Measurements from ENCODE around the gene RHBDD2.

RHBDD2 gene

DNA sequence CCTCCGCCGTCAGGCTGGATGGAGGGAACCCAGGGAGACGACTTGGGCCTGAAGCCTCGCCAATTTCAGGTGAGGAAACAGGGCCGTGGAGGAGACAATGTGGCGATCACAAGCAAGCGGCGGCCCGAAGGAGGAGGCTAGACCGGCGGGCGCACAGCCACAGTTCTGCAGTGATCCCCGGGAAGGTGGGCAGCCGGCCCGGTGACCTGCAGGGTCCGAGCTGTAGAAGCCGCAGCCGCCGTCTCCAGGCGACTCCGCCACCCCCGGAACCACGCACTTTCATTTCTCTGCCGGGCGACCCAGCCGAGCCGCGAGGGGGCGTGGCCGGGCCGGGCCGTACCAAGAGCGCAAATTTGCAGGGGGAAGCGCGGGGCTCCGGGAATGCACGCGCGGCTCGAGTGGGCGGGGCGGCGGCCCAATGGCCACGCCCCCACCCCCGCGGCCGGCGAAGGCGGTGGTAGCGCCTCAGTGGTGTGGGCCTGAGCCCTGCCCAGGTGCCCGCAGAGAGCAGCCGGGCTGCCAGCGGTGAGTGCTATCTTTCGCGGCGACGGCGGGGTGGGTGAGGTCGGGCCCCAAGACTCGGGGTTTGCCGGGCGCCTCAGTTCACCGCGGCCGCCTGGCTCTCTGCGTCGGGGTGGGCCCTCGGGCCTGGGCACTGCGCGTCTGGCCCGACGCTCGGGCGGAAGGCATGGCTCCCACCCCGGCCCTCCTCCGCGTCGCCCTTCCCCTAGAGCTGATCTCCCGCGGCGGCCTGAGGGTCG, 36.0 kb downstream of the RHBDD2 start, which contains the start of gene POR:
Gene POR (plus strand): TSS at position 501 of the 761 bp plus-strand sequence. CDS start 38,847 bp downstream, outside the sequence.
- peak; percentile 94 to 100 (median 97) for DNase-seq
- intact Hi-C loops (cut with DNase I): loop anchor here (2.0 to 5.0 kb wide), 2 partner anchors 36 to 77 kb away; partner anchors contain the start of genes RHBDD2 and TMEM120A

DNA sequence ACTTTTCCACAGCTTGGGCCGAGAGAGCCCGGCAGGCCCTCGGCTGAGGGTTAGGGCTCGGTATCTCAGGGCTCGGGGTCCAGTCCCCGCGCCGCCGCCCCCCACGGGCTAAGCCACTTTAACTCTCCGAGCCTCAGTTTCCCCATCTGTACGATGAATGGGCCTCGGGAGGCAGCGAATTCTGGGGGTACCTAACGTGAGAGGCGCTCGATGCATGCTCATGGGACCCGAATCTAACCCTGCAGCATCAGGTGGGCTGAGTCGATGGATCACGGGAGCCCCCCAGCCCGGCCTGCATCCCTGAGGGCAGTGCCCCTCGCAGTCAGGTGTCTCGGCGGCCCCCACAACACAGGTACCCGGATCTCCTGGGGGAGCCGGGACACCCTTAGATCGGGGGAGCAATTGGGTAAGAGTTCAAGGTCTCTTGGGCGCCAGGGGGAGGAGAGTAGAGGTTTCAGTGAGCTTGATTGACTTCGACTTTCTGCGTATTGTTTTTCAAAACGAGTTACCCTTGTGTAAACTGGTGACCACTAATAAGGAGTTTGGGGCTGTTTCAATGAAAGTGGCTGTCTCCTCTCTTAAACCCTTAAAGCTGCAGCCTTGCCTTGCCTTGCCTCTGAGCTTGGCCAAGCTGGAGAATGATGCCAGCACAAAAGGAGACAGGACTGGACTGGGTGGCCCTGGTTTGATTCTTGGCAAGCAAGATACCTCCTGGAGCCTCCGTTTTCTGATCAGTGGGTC, 36.8 kb downstream of the RHBDD2 start:
- peak in 3 of 10 donors; percentile 11 to 69 (median 13) for DNase-seq
- intact Hi-C loops (cut with DNase I): loop anchor here (2.0 to 5.0 kb wide), 2 partner anchors 37 to 77 kb away; partner anchors contain the start of genes RHBDD2 and TMEM120A

DNA sequence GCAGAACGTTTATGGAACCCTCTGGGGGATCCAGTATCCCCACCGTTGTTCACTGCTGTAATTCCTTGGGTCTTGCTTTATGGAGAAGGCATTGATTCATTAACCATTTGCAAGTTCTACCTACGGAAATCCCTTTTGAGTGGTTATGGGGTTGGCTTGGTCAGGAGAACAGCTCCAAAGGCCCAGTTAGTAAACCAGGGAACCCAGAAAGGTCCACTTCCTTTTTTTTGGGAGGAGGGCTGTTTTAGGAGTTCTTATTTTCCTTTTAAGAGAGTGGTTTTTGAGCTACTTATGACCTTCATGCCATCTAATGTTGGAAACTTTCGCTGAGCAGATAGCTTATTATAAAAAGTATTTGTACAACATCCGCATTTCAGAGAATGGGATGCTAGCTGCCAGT, 37.4 kb downstream of the RHBDD2 start:
- intact Hi-C loops (cut with DNase I): loop anchor here (5.0 kb wide), 1 partner anchor 76 kb away; the partner anchor contains the start of gene TMEM120A
- no peak for DNase-seq

DNA sequence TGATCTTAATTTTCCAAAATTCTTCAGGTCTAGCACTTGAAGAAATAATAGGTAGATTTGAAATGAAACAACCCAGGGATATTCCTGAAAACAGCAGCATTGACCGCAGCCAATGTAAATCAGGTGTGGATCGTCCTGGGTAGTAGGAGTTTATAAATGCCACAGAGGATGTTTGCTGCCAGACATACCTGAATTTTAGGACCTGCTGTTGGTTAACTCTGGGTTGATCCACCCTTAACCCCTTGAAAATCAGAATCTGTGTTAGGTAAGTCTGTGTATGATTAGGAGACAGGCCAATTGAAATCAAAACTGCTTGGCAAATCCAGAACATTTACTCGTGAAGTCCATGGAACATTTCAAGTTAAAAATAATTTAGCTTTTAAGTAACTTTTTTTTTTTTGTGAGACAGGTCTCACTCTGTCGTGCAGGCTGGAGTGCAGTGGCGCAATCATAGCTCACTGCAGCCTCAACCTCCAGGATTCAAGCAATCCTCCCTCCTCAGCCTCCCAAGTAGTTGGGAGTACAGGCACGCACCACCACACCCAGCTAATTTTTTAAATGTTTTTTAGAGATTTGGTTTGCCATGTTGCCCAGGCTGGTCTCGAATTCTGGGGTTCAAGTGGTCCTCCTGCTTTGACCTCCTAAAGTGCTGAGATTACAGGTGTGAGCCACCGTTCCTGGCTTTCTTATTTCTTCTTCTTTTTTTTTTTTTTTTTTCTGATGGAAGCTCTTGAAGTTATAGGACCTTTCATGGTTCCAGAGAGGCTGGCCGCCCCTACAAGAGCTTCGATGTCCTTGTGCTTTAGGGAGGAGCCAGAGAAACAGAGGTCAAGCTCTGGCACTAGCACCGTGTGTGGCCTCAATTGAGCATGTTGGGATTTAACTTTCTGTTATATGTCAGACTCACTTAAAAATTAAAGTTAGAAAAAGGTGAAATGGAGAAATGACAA, 38.1 kb downstream of the RHBDD2 start:
- intact Hi-C loops (cut with DNase I): loop anchor here (5.0 kb wide), 1 partner anchor 75 kb away; the partner anchor contains the start of gene TMEM120A
- DNase-seq: peak in 1 of 10 donors; percentile 35

DNA sequence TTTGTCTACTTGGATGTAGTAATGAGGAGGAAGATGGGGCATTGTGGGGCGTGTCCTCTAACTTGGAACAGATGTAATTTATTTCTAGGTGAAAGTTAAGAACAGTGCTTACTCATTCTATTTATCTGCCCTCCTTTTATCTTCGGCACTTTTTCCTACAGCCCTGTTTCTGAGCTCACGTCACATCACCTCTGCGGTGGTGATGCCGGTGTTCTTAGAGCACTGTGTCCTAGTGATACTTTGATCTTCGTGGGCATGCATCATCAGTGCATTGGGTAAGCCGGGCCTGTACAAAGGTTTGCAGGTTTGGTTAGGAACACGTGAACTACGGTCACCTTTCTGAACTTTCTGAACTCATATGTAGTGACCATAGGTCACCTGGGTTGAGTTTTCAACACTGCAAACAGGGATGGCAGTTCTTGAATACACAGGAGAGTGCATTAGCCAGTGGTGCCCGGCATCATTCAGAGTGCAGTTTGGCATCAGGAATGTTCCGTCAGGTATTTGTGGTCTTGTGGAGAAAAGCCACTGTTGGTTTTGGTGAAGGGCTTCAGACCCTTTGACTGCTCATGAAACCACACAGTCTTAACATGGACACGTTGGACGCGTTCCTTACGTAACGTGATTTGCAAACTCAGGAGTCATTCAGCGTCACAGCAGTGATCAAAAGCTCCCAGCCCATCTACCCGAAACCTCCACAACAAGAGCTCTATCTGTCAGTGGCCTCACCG, 41.8 kb downstream of the RHBDD2 start:
- peak in 2 of 10 donors; percentile 18 to 24 for DNase-seq
- intact Hi-C loops (cut with DNase I): no loop called here

DNA sequence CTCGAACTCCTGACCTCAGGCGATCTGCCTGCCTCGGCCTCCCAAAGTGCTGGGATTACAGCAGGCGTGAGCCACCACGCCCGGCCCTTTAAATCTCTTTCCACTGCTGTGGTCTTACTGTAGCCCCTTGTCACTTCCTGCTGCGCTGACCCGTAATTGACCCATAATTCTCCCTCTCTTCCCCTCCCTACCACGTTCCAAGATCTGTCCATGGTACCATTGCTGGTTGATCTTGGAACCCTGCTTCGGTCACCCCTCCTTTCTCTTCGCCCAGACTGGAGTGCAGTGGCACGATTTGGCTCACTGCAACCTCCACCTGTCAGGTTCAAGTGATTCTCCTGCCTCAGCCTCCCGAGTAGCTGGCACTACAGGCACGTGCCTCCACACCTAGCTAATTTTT, 42.6 kb downstream of the RHBDD2 start:
- DNase-seq: peak in 1 of 10 donors; percentile 6

DNA sequence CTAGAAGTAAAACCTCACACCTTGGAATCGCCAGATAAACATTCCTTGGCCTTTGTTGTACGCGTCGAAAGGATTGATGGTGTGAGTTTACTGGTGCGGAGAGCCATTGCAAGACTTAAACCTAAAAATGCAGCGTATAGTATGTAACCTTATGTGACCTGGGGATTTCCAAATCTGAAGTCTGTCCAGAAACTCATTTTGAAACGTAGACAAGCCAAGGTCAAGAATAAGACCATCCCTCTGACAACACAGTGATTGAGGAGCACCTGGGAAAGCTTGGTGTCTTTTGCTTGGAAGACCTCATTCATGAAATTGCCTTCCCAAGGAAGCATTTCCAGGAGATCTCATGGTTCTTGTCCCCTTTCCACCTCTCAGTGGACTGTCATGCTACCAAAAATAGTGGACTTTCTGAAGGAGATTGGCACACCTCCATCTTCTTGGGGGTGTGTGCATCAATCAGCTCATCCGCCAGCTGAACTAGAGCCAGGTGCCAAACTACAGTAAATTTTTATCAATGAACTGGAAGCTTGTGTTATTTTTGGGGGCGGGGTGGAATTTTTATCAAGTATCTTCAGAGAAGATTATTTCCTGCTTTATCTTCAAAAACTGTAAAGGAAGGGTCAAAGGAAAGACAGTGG, 44.3 kb downstream of the RHBDD2 start:
- no peak for DNase-seq
- intact Hi-C loops (cut with DNase I): no loop called here

More for the DNA sequence above, 42.6 kb downstream of the RHBDD2 start:
- intact Hi-C loops (cut with DNase I): no loop called here

DNA sequence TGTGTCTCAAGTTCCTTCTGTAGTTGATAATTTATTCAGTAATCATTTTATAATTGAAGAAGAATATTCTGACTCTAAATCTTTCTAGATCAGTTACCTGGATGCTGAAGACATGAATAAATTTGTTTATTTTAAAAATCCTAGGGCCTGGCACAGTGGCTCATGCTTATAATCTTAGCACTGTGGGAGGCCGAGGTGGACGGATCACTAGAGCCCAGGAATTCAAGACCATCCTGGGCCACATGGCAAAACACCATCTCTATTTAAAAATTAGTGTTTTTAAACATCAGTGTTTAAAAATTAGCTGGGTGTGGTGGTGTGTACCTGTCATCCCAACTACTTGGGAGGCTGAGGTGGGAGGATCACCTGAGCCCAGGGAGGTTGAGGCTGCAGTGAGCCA, 45.4 kb downstream of the RHBDD2 start:
- intact Hi-C loops (cut with DNase I): no loop called here
- no peak for DNase-seq

DNA sequence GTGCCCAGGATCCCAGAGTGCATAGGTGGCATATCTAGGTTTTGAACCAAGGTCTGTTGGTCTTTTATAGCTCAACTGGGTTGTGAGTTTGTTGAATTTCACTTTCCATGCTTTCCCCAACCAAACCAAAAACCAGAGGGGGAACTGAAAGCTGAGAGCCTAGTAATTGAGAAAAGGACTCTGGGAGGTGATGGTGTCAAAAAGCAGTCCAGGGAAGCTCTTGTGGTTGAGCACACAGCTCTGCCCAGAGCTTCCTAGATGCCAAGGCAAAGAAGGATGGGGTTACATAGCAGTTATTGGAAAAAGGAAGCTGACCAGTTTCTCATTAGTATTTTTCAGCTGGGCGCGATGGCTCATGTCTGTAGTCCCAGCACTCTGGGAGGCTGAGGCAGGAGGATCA, 46.1 kb downstream of the RHBDD2 start:
- intact Hi-C loops (cut with DNase I): no loop called here
- DNase-seq: no peak

DNA sequence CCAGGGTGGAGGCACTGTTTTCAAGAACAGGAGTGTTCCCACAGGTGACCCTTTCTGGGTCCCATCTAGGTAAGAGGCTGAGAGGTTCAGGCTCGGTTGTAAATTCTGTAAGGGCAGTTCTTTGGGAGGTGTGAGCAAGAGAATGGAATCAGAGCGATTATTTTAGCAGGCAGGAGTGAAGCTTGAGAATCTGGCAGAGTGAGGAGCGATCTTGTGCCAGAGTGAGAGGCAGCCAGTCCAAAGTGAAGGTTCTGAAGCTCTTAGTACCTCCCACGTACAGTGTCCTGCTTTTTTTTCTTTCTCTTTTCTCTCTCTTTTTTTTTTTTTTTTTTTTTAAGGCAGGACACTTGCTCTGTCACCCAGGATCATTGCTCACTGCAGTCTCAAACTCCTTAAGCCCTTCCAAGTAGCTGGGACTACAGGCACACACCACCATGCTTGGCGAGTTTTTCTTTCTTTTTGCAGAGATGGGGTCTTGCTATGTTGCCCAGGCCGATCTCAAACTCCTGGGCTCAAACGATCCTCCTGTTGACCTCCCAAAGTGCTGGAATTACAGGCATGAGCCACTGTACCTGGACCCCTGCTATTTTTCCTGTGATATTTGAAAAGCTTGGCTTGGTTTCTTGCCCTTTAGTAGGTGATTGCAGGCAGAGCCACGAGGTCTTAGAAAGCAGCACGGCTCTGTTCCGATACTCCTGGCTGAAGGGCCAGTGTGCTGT, 47.0 kb downstream of the RHBDD2 start:
- DNase-seq: peak in 4 of 10 donors; percentile 25 to 84 (median 36)
- intact Hi-C loops (cut with DNase I): no loop called here

DNA sequence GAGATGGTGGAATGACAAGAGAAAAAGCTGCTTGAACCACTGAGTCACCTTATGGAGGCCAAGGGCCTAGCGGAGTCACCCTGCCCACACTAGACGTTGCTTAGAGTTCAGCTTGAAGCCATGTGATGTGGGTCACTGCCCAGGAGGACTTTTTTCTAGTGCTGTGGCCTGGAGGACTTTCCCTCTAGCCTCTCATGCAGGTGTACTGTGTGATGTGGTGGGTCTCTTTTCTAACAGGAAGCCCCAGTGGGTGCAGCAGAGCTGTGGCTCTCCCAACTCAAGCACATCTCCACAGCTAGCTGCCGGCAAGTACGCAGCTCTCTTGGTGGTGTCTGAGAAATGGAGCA, 49.7 kb downstream of the RHBDD2 start:
- intact Hi-C loops (cut with DNase I): no loop called here
- DNase-seq: no peak

DNA sequence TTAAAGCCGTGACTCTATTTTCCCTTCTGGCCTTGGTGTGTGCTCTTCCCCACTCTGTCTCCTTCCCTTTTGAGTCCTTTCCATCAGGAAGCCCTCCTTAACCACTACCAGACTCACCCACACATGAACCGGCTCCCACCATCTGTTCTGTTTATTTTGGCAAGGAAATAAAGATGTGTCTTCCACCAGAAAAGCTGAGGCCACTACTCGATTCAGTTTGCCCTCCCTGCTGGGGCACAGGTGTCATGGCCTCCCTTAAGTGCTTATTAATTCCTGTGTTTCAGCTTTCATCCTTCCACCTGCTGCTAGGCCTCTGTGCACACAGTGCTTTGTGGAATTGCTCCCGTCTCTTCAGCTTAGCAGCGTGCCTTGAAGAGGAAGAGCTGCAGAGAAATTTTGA, 52.8 kb downstream of the RHBDD2 start:
- no peak for DNase-seq
- intact Hi-C loops (cut with DNase I): no loop called here

DNA sequence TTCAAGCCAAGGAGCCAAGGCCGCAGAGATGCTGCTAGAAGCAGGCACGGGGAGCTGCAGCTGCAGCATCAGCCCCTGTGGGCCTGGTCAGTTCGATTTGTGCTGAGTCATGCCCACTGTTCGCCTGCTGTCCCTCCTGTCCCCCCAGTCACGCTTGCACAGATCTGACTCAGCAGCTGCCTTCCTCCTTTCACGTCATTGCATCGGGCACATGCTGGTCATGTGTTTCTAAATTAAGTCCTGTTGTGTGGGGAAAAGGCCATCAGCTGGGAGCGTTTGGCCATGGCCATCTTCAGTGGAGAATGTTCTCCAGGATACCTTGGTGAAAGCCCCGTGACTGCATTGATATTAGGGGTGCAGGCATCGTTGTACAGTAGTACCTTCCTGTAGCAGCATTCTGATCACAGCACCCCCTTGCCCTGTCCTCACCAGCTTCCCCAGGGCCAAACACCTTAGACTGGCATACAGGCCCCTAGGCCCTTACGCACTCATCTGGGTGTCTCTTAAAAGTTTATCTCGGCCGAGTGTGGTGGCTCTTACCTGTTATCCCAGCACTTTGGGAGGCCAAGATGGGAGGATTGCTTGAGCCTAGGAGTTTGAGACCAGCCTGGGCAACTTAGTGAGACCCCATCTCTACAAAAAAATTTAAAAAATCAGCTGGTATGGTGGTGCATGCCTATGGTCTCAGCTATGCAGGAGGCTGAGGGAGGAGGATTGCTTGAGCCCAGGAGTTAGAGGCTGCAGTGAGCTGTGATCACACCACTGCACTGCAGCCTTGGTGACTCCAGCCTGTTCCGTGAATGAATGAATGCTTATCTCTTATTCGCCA, 59.3 kb downstream of the RHBDD2 start:
- peak; percentile 30 to 94 (median 72) for DNase-seq
- intact Hi-C loops (cut with DNase I): no loop called here
